ENCODE results near the gene RHOF.

DNA sequence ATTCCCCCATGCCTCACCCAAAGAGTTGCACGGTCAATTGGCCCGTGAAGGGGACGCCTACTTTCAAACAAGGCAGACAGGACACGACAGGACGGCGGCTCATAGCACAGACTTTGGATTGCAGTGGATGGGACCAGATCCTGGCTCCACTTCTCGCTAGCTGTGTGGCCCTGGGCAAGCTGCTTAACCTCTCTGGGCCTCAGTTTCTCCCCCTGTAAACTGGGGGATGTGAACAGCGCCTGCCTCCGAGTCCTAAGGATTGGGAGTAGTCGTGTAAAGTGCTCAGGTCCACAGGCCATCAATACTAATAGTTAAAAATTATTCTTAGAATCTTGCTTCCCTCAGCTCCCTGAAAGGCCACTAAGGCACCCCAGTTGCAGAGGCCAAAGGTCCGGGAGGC lies 13.1 kb downstream of the RHOF start:
- TF ChIP-seq POLR2A (IDR thresholded peaks at IDR 0.05), result no peak
- TF ChIP-seq, protein P1, sequence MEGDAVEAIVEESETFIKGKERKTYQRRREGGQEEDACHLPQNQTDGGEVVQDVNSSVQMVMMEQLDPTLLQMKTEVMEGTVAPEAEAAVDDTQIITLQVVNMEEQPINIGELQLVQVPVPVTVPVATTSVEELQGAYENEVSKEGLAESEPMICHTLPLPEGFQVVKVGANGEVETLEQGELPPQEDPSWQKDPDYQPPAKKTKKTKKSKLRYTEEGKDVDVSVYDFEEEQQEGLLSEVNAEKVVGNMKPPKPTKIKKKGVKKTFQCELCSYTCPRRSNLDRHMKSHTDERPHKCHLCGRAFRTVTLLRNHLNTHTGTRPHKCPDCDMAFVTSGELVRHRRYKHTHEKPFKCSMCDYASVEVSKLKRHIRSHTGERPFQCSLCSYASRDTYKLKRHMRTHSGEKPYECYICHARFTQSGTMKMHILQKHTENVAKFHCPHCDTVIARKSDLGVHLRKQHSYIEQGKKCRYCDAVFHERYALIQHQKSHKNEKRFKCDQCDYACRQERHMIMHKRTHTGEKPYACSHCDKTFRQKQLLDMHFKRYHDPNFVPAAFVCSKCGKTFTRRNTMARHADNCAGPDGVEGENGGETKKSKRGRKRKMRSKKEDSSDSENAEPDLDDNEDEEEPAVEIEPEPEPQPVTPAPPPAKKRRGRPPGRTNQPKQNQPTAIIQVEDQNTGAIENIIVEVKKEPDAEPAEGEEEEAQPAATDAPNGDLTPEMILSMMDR (IDR thresholded peaks at IDR 0.05), result no peak
